ENCODE results near the gene LRRK1. TPM values are rescaled to one million over a fixed set of nuclear protein-coding genes. Genes with fewer than 3 reads are reported as not detected.

The LRRK1 gene
- total and polyA plus RNA-seq, 2 of the 4 experiments (the other 2 are of a cell fraction) = 3.0 to 5.8 TPM

DNA sequence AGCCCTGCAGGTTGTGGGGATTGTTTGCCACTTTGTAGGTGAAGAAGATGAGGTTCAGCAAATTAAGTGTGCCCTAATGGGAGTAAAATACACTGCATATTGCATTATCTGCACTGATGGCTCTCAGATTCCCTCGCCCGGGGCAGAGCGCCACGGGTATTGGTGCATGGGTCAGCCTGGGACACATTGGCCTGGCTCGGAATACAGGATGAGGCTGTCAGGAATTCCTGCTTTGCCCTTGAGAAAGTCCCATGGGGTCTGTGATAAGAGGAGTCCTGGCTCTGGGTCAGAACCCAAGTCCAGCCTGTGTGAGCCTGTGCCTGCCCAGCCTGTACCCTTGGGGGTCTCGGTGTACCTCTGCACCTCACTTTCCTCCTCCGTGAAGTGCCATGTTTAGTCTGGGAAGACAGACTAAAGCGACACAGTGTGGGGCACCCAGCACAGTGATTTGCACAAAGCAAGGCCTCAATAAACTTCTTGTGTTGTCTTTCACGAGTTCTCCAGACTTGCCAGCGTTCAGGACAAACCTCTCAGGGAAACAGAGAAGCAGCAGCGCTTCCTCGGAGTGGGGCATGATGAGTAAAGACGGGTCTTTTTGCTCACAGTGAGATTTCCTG, 107.6 kb downstream of the LRRK1 start:
- POLR2A ChIA-PET (ENCODE audit: unreplicated experiment) = no interaction called here
- Histone ChIP-seq H3K4me1 (ENCODE audit: control insufficient read depth, insufficient read depth, low read length) (peaks cover 14% of the 10 kb centered on the region), H3K9me1 (ENCODE audit: insufficient read depth, low read length) (no peaks in the 10 kb centered on the region)

More for the DNA sequence above, 107.6 kb downstream of the LRRK1 start:
- no peaks in the 10 kb centered on the region for H3K9me3 ChIP-seq (ENCODE audit: control insufficient read depth, insufficient read depth, low read length)
- H3K4me3 ChIP-seq (ENCODE audit: insufficient read depth, low read depth, low read length) = no peak overlapping the region
- H2AK9ac ChIP-seq (replicated peaks; ENCODE audit: low read depth, low read length, poor library complexity) = no peak overlapping the region
- H3K4ac ChIP-seq (ENCODE audit: low read depth, low read length) = no peak overlapping the region
- H4K5ac ChIP-seq (ENCODE audit: low read depth, low read length) = no peak overlapping the region
- no TSS peak for BruUV-seq (replicated peaks)
- H2BK20ac ChIP-seq (ENCODE audit: low read depth, low read length) = no peak overlapping the region
- no peak overlapping the region for H4K8ac ChIP-seq (ENCODE audit: low read depth in 2 of 2, low read length in 2 of 2)
- no peaks in the 10 kb centered on the region for H3K27me3 ChIP-seq (ENCODE audit: control insufficient read depth, insufficient read depth, low read length)
- no peak overlapping the region for H3K56ac ChIP-seq (ENCODE audit: extremely low read depth, insufficient read depth, low read length)
- no peak overlapping the region for H3K18ac ChIP-seq (ENCODE audit: low read depth, low read length)
- no peak overlapping the region for H3K27ac ChIP-seq (ENCODE audit: insufficient read depth, low read length)
- intact Hi-C loops (cut with micrococcal nuclease) = no loop called here
- no peak overlapping the region for H3K4me2 ChIP-seq (ENCODE audit: low read depth, low read length)
- dilution Hi-C loops (cut with HindIII; ENCODE audit: low sequenced_read_pairs, unreplicated experiment) = no loop called here
- no peak overlapping the region for H3K9ac ChIP-seq (ENCODE audit: low read depth, low read length)
- H2BK120ac ChIP-seq (ENCODE audit: low read depth, low read length) = no peak overlapping the region
- no peak overlapping the region for H3K23ac ChIP-seq (ENCODE audit: low read depth, low read length)
- H4K91ac ChIP-seq (ENCODE audit: insufficient read depth, low read depth, low read length) = no peak overlapping the region
- H4K20me1 ChIP-seq (ENCODE audit: insufficient read depth, low read length) = no peaks in the 10 kb centered on the region
- 89% methylated on average over 6 of the region's 13 CpGs; no CpG with 5 or more reads in 1 of the 2 experiments for WGBS, 2 experiments (ENCODE audit: extremely low coverage in 2 of 2, insufficient read length in 1 of 2)
- H2AK5ac ChIP-seq (ENCODE audit: low read depth, low read length) = no peak overlapping the region
- DNase-seq (no peak), ATAC-seq (ENCODE audit: low read depth) (no peak)
- H3K14ac ChIP-seq (replicated peaks; ENCODE audit: low read depth, low read length) = no peak overlapping the region
- H2BK15ac ChIP-seq (ENCODE audit: low read depth, low read length) = no peak overlapping the region
- in situ Hi-C loops (cut with MboI; ENCODE audit: low sequenced_read_pairs) = no loop called here
- no peaks in the 10 kb centered on the region for H3K79me1 ChIP-seq (ENCODE audit: low read depth in 1 of 2, low read length in 2 of 2)
- H2BK5ac ChIP-seq (ENCODE audit: low read depth, low read length, poor library complexity, severe bottlenecking) = no peak overlapping the region
- CTCF ChIA-PET = no interaction called here
- no peak overlapping the region for H2AFZ ChIP-seq (replicated peaks; ENCODE audit: low read length, poor library complexity)
- TF ChIP-seq MAZ (IDR thresholded peaks at IDR 0.05; ENCODE audit: borderline replicate concordance, low read depth, low read length) (no peak), RFX5 (IDR thresholded peaks at IDR 0.05; ENCODE audit: low read depth, low read length) (no peak), RAD21 (IDR thresholded peaks at IDR 0.05; ENCODE audit: low read length) (no peak), CEBPB (IDR thresholded peaks at IDR 0.05; ENCODE audit: low read depth, low read length) (no peak), BHLHE40 (IDR thresholded peaks at IDR 0.05; ENCODE audit: low read depth, low read length) (no peak), MXI1 (IDR thresholded peaks at IDR 0.05; ENCODE audit: borderline replicate concordance, low read depth, low read length) (no peak), MAFK (IDR thresholded peaks at IDR 0.05; ENCODE audit: low read depth, low read length) (no peak), FOS (IDR thresholded peaks at IDR 0.05; ENCODE audit: low read depth, low read length) (no peak)
- TF ChIP-seq, protein P1, sequence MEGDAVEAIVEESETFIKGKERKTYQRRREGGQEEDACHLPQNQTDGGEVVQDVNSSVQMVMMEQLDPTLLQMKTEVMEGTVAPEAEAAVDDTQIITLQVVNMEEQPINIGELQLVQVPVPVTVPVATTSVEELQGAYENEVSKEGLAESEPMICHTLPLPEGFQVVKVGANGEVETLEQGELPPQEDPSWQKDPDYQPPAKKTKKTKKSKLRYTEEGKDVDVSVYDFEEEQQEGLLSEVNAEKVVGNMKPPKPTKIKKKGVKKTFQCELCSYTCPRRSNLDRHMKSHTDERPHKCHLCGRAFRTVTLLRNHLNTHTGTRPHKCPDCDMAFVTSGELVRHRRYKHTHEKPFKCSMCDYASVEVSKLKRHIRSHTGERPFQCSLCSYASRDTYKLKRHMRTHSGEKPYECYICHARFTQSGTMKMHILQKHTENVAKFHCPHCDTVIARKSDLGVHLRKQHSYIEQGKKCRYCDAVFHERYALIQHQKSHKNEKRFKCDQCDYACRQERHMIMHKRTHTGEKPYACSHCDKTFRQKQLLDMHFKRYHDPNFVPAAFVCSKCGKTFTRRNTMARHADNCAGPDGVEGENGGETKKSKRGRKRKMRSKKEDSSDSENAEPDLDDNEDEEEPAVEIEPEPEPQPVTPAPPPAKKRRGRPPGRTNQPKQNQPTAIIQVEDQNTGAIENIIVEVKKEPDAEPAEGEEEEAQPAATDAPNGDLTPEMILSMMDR (conservative IDR thresholded peaks at IDR 0.05; ENCODE audit: low read depth, low read length) = no peak
- TF ChIP-seq, protein P2, sequence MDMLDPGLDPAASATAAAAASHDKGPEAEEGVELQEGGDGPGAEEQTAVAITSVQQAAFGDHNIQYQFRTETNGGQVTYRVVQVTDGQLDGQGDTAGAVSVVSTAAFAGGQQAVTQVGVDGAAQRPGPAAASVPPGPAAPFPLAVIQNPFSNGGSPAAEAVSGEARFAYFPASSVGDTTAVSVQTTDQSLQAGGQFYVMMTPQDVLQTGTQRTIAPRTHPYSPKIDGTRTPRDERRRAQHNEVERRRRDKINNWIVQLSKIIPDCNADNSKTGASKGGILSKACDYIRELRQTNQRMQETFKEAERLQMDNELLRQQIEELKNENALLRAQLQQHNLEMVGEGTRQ (IDR thresholded peaks at IDR 0.05; ENCODE audit: low read depth, low read length) = no peak
- TF ChIP-seq, protein P3, sequence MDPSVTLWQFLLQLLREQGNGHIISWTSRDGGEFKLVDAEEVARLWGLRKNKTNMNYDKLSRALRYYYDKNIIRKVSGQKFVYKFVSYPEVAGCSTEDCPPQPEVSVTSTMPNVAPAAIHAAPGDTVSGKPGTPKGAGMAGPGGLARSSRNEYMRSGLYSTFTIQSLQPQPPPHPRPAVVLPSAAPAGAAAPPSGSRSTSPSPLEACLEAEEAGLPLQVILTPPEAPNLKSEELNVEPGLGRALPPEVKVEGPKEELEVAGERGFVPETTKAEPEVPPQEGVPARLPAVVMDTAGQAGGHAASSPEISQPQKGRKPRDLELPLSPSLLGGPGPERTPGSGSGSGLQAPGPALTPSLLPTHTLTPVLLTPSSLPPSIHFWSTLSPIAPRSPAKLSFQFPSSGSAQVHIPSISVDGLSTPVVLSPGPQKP (IDR thresholded peaks at IDR 0.05; ENCODE audit: borderline replicate concordance, low read depth, low read length) = no peak
- H3K36me3 ChIP-seq (ENCODE audit: control insufficient read depth, insufficient read depth, low read length) = peaks cover 15% of the 10 kb centered on the region; the same call in 1 of the 2 replicates
